Stomach (tissue), 9 donors: ENCODE data around the gene TSR2. TPM values are rescaled to one million over a fixed set of nuclear protein-coding genes. Genes with fewer than 3 reads are reported as not detected.
A peak's percentile ranks its signal among the peaks of the same experiment; 100 is the strongest.

Source experiments
- DNase-seq, 2 donors: peaks; one replicate each; pipeline versions ENCODE4 v3.0.0 to v3.0.0-alpha.2; 2013 to 2019
- H3K27ac ChIP-seq, 5 donors: fragments of 200-600 bp in 4 of 5; sonication (generic) in 4 of 5; one replicate each; pipeline ENCODE4 v1.5.1; 2013 to 2019; ENCODE audit warnings: mild to moderate bottlenecking in 1 of 5, moderate library complexity in 1 of 5
- H3K27me3 ChIP-seq, 3 donors: fragments of 200-600 bp; sonication (generic); one replicate each; pipeline ENCODE4 v1.5.1; 2017 to 2019; ENCODE audit warnings: mixed run types in 1 of 3
- H3K36me3 ChIP-seq, 4 donors: fragments of 200-600 bp; sonication (generic); 1 replicate in 3 of 4; 2 replicates in 1 of 4; pipeline ENCODE4 v1.5.1; 2016 to 2019
- H3K4me1 ChIP-seq, 4 donors: fragments of 200-600 bp; sonication (generic); one replicate each; pipeline ENCODE4 v1.5.1; 2016 to 2019
- H3K4me3 ChIP-seq, 4 donors: fragments of 200-600 bp; sonication (generic) in 3 of 4; one replicate each; pipeline ENCODE4 v1.5.1; 2016 to 2019; ENCODE audit warnings: mild to moderate bottlenecking in 1 of 4
- H3K9me3 ChIP-seq, 4 donors: fragments of 200-600 bp; sonication (generic); one replicate each; pipeline ENCODE4 v1.5.1; 2016 to 2019
- CTCF ChIP-seq, 7 experiments: fragments of 450-650 bp in 4 of 7; fragments of 200-600 bp in 3 of 7; sonication (generic) in 3 of 7; IDR thresholded peaks; one replicate each; pipeline ENCODE4 v1.5.1; 2016 to 2019; ENCODE audit warnings: antibody characterized with exemption in 7 of 7, control low read depth in 2 of 7, mild to moderate bottlenecking in 1 of 7
- EP300 ChIP-seq: sonication (generic); formaldehyde crosslinking; IDR thresholded peaks from one replicate; pipeline ENCODE4 v1.6.1; 2017; ENCODE audit warnings: antibody characterized with exemption
- POLR2A ChIP-seq, 4 donors: fragments of 450-650 bp; IDR thresholded peaks; one replicate each; pipeline ENCODE4 v1.6.1; 2016; ENCODE audit warnings: antibody characterized with exemption in 4 of 4, control low read depth in 2 of 4, mild to moderate bottlenecking in 1 of 4, moderate library complexity in 1 of 4
- POLR2AphosphoS5 ChIP-seq, 3 donors: sonication (generic); formaldehyde crosslinking; IDR thresholded peaks; one replicate each; pipeline ENCODE4 v1.6.1; 2016; ENCODE audit warnings: antibody characterized with exemption in 3 of 3
- WGBS, 5 donors: extraction: QIAGEN DNeasy Blood & Tissue Kit in 3 of 5; methylation state at CpG; one replicate each; pipeline versions ENCODE4 v1.1.5 to v1.1.7; 2013 to 2018; 5-methylcytosine and 5-hydroxymethylcytosine counted together
- intact Hi-C: fragments of 100-400 bp; cut with DNase I; formaldehyde crosslinking; loops from one replicate; pipeline ENCODE4 v1.15.1; 2023; ENCODE audit warnings: low total_unique reads
- polyA plus RNA-seq, 3 donors: library from polyadenylated mRNA; stranded (reverse); fragments of 200-250 nt; gene quantifications; one replicate each; pipeline ENCODE4 v1.2.3, GENCODE V29; 2013
- total RNA-seq, 5 donors: library from RNA; depleted of rRNA; stranded (reverse); fragments of >200 nt; gene quantifications; one replicate each; pipeline versions ENCODE4 v1.1.0 to v1.2.3, GENCODE V29; 2014 to 2016
- donor health status: healthy with polysubstance abuse.
- donor health status: Bipolar disorder and iron deficiency.
- donor health status: healthy.

The TSR2 gene
- total and polyA plus RNA-seq, 8 donors: 12.5 to 48.1 (median 28.8) TPM; not detected in 1

DNA sequence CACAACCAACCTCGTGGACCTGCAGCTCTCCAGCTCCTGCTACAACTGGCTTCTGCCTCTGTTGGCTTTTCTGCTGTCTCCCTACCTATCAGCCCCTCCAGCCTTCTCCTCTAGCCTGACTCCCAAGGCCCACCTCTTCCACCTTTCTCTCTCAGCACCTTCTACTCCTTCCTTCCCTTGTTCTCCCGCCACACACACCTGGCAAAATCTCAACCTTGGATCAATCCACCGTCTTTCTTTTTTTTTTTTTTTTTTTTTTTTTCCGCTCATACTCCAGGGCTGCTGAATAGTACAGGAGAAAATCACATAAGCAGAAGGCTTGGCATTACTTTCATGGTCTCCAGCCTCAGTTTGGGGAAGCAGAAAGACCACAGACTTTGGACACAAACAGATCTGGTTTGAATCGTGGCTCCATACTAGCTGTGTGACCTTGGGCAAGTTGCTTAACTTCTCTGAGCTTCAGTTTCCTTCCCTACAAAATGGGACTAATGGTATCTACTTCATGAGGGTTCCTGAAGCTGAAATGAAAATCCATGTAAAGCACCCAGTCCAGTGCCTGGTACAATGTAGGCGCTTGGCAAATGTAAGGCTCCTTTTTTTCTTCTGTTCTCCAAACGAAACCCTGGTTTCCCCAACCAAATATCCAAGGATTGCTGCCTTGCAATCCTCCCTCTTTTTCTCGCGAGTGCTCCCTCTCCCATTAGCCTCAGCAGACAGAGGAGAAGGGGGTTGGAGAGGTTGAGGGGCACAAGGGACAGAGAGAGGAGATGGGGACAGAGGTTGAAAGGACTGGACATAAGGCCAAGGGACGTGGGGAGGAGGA is 54.2 kb downstream of the TSR2 start:
- WGBS, 5 donors: 22 to 52% (median 29%) methylated on average over 9 to 10 of the region's 10 CpGs

More for the DNA sequence above, 54.2 kb downstream of the TSR2 start:
- no peak for DNase-seq
- TF ChIP-seq EP300 (no peak), POLR2A (IDR thresholded peaks at IDR 0.05) (no peak), CTCF (IDR thresholded peaks at IDR 0.05) (no peak), POLR2AphosphoS5 (IDR thresholded peaks at IDR 0.05) (no peak)
- H3K27ac ChIP-seq: peak overlapping the region in 3 of 5 donors; percentile 41 to 82 (median 79)
- intact Hi-C loops: no loop called here
- H3K4me1 ChIP-seq: peaks cover 0 to 18% (median 4%) of the 10 kb centered on the region in 4 donors
- peaks cover 0 to 6% (median 0%) of the 10 kb centered on the region in 4 donors for H3K9me3 ChIP-seq
- H3K27me3 ChIP-seq: peaks cover 0 to 10% (median 7%) of the 10 kb centered on the region in 3 donors
- peak overlapping the region; percentile 55 to 76 (median 63) for H3K4me3 ChIP-seq
- no peaks in the 10 kb centered on the region for H3K36me3 ChIP-seq

Other genes starting within 250 kb of the TSR2 start
- 1 to 10 TPM in 3 of 5 donors, under 1 TPM in 1, not detected in 1; 0.58 to 4.0 (median 3.3) TPM for gene WNK3, start 82.4 kb upstream of the TSR2 start, total RNA-seq
- under 1 TPM; 0.18 to 0.62 (median 0.31) TPM for gene WNK3, start 82.4 kb upstream of the TSR2 start, polyA plus RNA-seq
- gene FGD1, start 55.8 kb downstream of the TSR2 start, total RNA-seq: 10 to 100 TPM in 1 of 5 donors, 1 to 10 TPM in 3, not detected in 1; 1.8 to 15.9 (median 3.9) TPM
- 1 to 10 TPM in 2 of 3 donors, under 1 TPM in 1; 0.76 to 3.3 (median 3.1) TPM for gene FGD1, start 55.8 kb downstream of the TSR2 start, polyA plus RNA-seq
- gene GNL3L, start 89.8 kb downstream of the TSR2 start, total RNA-seq: 10 to 100 TPM; 12.1 to 60.7 (median 34.5) TPM
- gene GNL3L, start 89.8 kb downstream of the TSR2 start, polyA plus RNA-seq: 1 to 10 TPM; 3.0 to 5.5 (median 5.3) TPM